ENCODE data around the gene MBNL2.

The MBNL2 gene

DNA sequence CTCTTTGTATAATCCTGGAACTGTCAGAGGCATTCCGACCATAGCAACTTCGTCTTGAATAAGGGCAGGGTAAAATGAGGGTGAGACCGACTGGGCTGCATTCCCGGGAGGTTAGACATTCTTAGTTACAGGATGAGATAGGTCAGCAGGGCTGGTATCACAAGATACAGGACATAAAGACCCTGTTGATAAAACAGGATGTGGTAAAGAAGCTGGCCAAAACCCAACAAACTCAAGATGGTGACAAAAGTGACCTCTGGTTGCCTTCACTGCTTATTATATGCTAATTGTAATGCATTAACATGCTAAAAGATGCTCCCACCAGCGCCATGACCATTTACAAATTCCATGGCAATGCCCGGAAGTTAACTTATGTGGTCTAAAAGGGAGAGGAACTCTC lies 27.7 kb upstream of the MBNL2 start:
- no peak overlapping the region for H3K4me3 ChIP-seq (ENCODE audit: insufficient read depth, low read length, poor library complexity, severe bottlenecking)
- H3K9me3 ChIP-seq (ENCODE audit: insufficient read depth, low read length): no peaks in the 10 kb centered on the region
- H3K9me2 ChIP-seq (replicated peaks; ENCODE audit: insufficient read depth, low read length): no peaks in the 10 kb centered on the region
- no peak overlapping the region for H3K27ac ChIP-seq (ENCODE audit: low read depth, low read length)
- no peaks in the 10 kb centered on the region for H3F3A ChIP-seq (ENCODE audit: insufficient read depth)
- TF ChIP-seq, protein P1, sequence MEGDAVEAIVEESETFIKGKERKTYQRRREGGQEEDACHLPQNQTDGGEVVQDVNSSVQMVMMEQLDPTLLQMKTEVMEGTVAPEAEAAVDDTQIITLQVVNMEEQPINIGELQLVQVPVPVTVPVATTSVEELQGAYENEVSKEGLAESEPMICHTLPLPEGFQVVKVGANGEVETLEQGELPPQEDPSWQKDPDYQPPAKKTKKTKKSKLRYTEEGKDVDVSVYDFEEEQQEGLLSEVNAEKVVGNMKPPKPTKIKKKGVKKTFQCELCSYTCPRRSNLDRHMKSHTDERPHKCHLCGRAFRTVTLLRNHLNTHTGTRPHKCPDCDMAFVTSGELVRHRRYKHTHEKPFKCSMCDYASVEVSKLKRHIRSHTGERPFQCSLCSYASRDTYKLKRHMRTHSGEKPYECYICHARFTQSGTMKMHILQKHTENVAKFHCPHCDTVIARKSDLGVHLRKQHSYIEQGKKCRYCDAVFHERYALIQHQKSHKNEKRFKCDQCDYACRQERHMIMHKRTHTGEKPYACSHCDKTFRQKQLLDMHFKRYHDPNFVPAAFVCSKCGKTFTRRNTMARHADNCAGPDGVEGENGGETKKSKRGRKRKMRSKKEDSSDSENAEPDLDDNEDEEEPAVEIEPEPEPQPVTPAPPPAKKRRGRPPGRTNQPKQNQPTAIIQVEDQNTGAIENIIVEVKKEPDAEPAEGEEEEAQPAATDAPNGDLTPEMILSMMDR (IDR thresholded peaks at IDR 0.05; ENCODE audit: insufficient read depth, low read length, poor library complexity, severe bottlenecking): no peak
- no peak for TF ChIP-seq EZH2phosphoT487 (conservative IDR thresholded peaks at IDR 0.05; ENCODE audit: low read length)
- H3K4me2 ChIP-seq (ENCODE audit: low read depth, low read length, poor library complexity, severe bottlenecking): no peak overlapping the region
- H2AFZ ChIP-seq (ENCODE audit: low read depth, low read length, severe bottlenecking): no peak overlapping the region
- H3K36me3 ChIP-seq (ENCODE audit: low read length): no peaks in the 10 kb centered on the region
- no peaks in the 10 kb centered on the region for H3K79me2 ChIP-seq (ENCODE audit: insufficient read depth, low read length)
- H3K9ac ChIP-seq (ENCODE audit: low read length): no peak overlapping the region
- H4K20me1 ChIP-seq (ENCODE audit: low read depth, low read length): no peaks in the 10 kb centered on the region
- H3K27me3 ChIP-seq (ENCODE audit: low read length): no peaks in the 10 kb centered on the region

DNA sequence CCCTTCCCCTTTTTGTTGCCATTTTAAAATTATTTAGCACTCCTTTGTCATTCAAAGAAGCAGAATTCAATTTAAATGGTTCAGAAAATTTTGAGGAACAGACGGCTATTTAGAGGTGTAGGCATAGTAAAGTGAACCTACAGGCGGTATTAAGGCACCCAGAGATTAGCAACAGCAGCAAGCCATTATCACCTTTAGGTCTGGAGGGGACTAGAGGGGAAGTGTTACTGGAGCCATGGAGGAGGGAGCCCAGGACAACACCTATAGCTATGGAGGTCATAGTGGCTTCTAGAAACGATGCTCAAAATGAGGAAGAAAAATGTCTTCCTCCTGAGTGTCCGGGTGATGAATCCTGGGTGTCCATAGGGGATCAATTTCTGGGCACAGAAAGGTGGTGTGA lies 25.8 kb upstream of the MBNL2 start:
- Histone ChIP-seq H3K9me2 (replicated peaks; ENCODE audit: insufficient read depth, low read length) (no peaks in the 10 kb centered on the region), H2AFZ (ENCODE audit: low read depth, low read length, severe bottlenecking) (no peak overlapping the region), H3K36me3 (ENCODE audit: low read length) (no peaks in the 10 kb centered on the region), H3K27me3 (ENCODE audit: low read length) (no peaks in the 10 kb centered on the region), H3K9me3 (ENCODE audit: insufficient read depth, low read length) (no peaks in the 10 kb centered on the region), H3K4me3 (ENCODE audit: insufficient read depth, low read length, poor library complexity, severe bottlenecking) (no peak overlapping the region), H3K4me2 (ENCODE audit: low read depth, low read length, poor library complexity, severe bottlenecking) (no peak overlapping the region), H3K9ac (ENCODE audit: low read length) (no peak overlapping the region), H3F3A (ENCODE audit: insufficient read depth) (no peaks in the 10 kb centered on the region), H3K79me2 (ENCODE audit: insufficient read depth, low read length) (no peaks in the 10 kb centered on the region), H4K20me1 (ENCODE audit: low read depth, low read length) (no peaks in the 10 kb centered on the region), H3K27ac (ENCODE audit: low read depth, low read length) (no peak overlapping the region)
- TF ChIP-seq, protein P1 (IDR thresholded peaks at IDR 0.05; ENCODE audit: insufficient read depth, low read length, poor library complexity, severe bottlenecking): no peak
- TF ChIP-seq EZH2phosphoT487 (conservative IDR thresholded peaks at IDR 0.05; ENCODE audit: low read length): no peak

DNA sequence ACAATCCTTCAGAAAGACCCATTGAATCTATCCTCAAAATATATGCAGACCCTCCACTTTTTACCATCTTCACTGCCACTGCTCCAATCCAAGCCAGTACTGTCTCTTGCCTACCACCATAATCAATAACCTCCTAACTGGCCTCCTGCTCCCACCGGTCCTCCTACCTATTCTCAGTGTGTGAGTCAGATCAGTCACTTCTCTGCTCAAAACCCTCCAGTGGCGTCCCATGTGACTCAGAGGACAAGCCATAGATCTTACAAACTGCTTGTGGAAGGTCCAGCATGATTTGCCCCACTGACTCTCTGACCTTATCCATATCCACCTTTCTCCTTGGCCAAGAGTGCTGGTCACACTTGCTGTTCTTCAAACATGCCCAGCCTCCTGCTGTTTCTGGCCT lies 23.4 kb upstream of the MBNL2 start:
- no peak overlapping the region for H3K9ac ChIP-seq (ENCODE audit: low read length)
- no peak overlapping the region for H3K4me3 ChIP-seq (ENCODE audit: insufficient read depth, low read length, poor library complexity, severe bottlenecking)
- no peak overlapping the region for H2AFZ ChIP-seq (ENCODE audit: low read depth, low read length, severe bottlenecking)
- no peaks in the 10 kb centered on the region for H3K79me2 ChIP-seq (ENCODE audit: insufficient read depth, low read length)
- no peak overlapping the region for H3K27ac ChIP-seq (ENCODE audit: low read depth, low read length)
- H3K36me3 ChIP-seq (ENCODE audit: low read length): no peaks in the 10 kb centered on the region
- no peaks in the 10 kb centered on the region for H3F3A ChIP-seq (ENCODE audit: insufficient read depth)
- no peaks in the 10 kb centered on the region for H3K9me3 ChIP-seq (ENCODE audit: insufficient read depth, low read length)
- no peaks in the 10 kb centered on the region for H3K27me3 ChIP-seq (ENCODE audit: low read length)
- TF ChIP-seq, protein P1 (IDR thresholded peaks at IDR 0.05; ENCODE audit: insufficient read depth, low read length, poor library complexity, severe bottlenecking): no peak
- TF ChIP-seq EZH2phosphoT487 (conservative IDR thresholded peaks at IDR 0.05; ENCODE audit: low read length): no peak
- no peaks in the 10 kb centered on the region for H4K20me1 ChIP-seq (ENCODE audit: low read depth, low read length)
- no peaks in the 10 kb centered on the region for H3K9me2 ChIP-seq (replicated peaks; ENCODE audit: insufficient read depth, low read length)
- H3K4me2 ChIP-seq (ENCODE audit: low read depth, low read length, poor library complexity, severe bottlenecking): no peak overlapping the region
